ENCODE measurements around the gene NEK7. TPM values are rescaled to one million over a fixed set of nuclear protein-coding genes. Genes with fewer than 3 reads are reported as not detected.
"Not testable (repeated sequence)": the region's sequence is repeated elsewhere in the genome, so short reads cannot be mapped to it uniquely, and the experiment has no call there.

Gene NEK7
- 658 and 699 TPM in 2 replicates for total RNA-seq (2014; rRNA removed; shearing (Covaris generic))

DNA sequence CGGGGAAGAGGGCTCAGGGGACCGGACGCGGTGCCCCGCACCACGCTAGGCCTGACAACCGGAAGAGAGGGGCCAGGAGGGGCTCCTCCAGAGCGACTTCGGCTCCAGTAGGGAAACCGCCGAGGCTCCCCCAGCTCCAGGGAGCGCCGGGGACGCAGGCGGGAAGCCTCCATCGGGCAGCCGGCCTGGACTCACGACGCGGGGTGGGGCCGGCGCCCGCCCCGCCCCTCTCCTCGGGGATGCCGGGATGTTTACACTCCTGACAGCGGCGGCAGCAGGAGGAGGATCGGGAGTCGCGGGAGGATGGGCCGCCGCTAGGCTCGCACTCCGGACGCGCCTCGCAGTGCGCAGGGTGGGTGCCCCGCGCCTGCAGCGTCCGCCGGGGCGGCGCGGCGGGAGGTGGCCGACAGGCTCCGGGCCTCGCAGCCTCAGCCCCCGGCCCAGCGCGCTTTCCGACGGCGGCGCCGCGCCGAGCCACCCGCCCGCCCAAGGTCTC, at the start of gene NEK7:
Gene NEK7, plus strand, starts transcription at position 254 of the 496 bp plus-strand sequence. CDS start 75,583 bp downstream, outside the sequence.
- peak; percentile 77 for DNase-seq (ENCODE audit: low spot score)

DNA sequence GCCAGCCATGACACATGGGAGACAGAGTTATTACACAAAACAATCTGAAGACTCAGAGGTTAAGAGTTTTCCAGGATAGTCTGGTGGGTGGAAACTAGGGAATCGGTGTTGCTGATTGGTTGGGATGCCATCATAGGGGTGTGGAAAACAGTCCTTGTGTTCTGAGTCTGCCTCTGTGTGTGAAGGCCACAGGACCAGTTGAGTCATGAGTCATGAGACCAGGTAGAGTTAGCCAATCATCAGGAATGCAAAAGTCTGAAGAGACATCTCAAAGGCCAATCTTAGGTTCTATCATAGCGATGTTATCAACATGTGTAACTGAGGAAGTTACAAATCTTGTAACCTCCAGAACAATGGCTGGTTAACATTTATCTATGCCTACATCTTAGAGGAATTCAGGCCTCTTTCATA, 49.7 kb upstream of the NEK7 start:
- peak; percentile 63 for DNase-seq (ENCODE audit: low spot score)

DNA sequence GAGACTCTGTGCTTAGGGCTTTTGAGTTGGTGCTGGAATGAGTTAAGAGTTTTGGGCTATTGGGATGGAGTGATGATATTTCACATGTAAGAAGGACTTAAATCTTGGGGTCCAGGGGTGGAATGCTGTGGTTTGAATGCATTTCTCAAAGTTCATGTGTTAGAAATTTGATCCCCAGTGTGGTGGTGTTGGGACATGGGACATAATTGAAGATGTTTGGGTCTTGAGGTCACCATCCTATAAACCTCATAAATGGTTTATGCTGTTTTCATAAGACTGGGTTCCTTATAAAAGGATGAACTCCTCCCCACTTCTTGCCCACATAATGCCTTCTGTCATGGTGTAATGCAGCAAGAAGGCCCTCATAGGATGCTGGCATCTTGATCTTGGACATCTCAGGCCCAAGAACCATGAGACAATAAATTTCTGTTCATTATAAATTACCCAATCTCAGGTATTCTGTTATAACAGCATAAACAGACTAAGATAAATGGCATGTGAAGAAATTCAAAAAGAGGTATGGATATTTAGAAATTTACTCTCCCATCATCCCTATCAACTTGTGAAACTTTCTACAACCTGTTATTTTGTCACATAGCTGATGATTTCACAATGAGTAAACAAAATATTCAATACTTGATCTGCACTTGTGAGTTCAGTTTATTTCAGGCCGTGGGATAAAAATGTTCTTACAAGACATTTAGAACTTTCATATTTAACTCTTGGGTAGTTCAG, 48.0 kb upstream of the NEK7 start:
- DNase-seq (ENCODE audit: low spot score), result no peak

DNA sequence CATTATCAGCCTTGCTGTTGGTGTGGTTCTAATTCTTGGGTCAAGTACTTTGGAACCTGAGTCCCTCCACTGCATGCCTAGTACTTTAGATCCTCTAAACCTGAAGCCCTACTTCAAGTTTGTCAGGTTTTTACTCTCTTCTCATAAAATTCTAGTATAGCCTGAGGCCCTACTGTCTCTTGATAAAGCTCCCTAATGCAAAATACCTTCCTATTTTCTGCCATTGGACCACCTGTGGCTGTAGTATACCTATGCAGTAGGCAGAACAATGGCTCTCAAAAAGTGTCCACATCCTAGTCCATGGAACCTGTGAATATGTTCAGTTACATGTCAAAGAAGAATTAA, 47.5 kb upstream of the NEK7 start:
- DNase-seq (ENCODE audit: low spot score), result no peak

DNA sequence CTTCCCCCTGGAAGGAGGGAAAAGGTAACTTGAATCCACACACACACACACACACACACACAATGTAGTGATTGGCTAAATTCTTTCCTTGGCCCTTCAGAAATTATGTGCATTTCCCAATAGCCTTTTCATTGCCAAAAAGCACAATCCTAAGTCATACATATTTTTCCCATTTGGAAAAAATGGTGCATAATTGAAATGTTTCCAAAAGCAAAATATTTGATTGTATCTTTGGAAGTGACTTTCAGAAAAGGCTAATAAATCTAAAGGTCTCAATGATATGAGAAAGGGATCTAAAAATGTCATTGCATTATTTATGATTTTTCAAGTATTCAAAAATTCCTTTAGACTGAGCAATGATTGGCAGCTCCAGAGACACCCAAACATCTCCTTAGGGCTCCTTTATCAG, 43.5 kb upstream of the NEK7 start:
- DNase-seq (ENCODE audit: low spot score), result no peak

DNA sequence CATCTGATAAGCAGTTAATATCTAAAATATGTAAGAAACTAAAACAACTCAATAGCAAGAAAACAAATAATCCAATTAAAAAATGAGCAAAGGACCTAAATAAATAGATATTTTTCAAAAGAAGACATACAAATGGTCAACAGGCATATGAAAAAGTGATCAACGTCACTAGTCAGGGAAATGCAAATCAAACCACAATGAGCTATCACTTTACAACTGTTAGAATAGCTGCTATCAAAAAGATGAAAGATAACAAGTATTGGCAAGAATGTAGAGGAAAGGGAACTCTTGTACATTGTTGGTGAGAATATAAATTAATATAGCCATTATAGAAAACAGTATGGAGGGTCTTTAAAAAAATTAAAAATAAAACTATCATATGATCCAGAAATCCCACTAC, 40.7 kb upstream of the NEK7 start:
- no peak for DNase-seq (ENCODE audit: low spot score)

DNA sequence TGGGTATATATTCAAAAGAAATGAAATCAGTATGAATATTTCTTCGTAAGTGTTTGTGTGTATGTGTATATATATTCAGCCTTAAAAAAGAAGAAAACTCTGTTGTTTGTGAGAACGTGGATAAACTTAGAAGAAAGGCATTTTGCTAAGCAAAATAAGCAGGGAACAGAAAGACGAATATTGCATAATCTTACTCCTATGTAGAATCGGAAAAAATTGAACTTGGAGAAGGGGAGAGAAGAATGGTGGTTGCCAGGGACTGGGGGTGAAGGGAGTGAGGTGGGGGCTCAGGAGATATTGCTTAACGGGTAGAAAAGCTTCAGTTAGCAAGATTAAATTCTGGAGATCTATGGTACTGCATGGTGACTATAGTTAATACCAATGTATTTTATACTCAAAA, 40.3 kb upstream of the NEK7 start:
- DNase-seq (ENCODE audit: low spot score), result no peak

DNA sequence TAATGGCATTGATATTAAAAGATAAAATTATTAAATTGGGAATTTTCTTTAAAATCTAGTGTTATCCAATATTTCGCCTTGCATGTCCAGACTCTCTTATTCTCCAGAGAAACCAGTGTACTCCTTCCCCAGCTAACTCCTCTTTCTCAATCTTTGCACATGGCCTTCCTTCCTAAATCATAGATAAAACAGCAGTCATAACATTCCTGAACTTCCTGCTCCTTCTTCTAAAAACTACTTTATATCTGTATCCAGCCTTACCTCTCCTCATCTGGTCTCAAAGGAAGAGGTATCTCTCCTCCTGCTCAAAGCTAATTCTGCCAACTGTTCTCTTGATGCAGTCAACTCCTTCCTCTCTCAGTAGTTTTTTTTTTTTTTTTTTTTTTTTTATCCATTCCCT, 39.5 kb upstream of the NEK7 start:
- DNase-seq (ENCODE audit: low spot score), result no peak

DNA sequence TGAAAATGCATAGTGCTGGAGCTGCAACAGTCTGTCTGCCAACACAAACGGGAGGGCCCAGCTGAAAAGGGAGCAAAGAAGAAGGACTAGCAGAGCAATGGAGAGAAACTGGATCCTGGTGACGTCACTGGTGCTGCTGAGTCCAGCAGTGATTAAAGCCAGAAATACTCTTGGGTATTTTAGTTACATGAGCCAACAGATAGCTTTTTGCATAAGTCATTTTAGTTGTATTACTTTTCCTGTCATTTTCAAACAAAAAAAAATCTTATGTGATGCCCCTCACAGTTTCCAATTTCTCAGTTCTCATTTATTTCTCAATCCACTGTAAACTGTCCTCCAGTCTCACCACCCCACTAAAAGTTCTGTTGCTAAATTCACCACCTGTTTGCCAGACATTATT, 38.7 kb upstream of the NEK7 start:
- DNase-seq (ENCODE audit: low spot score), result peak; percentile 68

DNA sequence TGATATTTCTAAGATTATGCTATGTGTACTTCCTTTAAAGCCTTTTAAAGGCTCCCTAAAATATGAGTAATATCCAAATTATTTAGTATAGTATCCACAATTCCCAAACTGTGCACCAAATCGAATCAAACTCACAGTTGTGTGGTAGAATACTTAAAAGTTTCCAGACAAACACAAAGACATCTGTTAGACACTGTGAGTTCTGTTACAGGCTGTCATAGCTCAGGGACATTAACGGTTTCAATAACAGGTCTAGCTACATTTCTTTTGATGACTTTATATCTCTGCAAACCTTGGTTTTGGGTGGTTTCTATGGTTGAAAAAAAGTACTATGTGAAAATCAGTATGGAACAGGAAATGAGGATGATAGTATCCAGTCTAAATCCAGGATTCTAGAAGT, 36.9 kb upstream of the NEK7 start:
- DNase-seq (ENCODE audit: low spot score), result no peak

DNA sequence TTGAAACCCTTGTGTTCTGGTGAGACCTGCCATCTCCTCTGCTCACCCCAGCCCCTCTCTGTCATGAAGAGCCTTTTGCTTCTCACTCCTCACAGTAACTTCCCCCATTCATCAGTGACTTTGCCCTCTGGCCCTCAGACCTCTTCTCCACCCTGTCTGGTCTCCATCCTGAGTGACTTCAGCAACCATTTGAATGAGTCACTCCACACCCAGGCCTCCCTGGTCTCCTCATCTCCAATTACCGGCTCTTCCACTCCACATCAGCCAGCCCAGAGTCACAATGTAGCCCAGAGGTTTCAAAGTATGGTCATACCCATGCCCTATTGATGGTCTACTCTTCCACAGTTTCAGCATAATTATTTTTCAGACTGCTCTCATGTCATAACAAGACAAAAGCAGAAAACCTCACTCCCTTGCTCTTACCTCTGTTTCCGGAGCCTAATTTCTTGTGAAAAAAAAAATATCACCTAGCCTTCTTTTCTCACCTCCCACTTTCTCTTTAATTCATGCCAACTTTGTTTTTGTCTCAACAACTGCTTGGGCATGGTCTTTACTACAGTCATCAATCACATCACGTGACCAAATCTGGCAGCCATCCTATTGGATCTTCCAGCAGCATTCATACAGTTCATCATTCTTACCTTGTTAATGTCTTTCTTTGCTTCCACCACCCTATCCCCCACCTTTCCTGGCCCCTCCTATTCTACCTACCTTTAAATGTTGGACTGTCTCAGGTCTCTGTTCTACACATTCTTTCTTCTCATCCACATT, 35.6 kb upstream of the NEK7 start:
- DNase-seq (ENCODE audit: low spot score), result peak; percentile 89

DNA sequence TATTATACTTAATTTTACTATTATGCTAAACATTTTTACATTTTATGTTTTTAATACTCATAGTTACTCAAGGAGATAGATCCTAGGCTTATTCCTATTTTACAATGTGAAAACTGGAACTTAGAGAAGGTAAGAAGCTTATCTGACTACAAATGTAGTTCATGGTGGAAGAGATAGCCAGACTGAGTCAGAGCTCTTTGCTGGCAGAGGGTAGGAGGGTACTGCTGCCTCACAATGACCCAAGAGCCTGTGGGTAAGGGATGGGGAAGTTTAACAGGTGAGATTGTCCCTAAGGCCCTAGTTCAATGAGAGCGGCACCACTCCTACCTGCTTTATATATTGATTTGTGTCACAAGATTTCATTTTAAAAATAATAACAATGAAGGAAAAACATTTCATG, 34.1 kb upstream of the NEK7 start:
- no peak for DNase-seq (ENCODE audit: low spot score)

DNA sequence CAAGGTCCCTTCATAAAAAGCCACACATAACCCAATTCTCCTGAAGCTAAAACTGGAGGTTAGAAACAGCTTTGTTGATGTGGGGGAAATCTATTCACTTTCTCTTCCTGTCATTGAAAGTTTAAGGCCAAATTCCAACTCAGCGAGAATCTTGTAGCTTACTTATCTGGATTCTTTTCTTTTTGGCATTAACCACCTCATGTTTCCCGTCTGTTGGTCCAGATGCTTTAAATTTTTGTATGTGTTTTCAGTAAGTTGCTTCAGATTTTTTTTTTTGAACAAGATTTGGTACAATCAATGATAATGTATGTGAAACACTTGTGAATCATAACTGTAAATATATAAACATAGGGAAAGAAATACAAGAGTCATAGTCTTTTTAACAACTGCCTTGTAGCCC, 33.7 kb upstream of the NEK7 start:
- DNase-seq (ENCODE audit: low spot score), result no peak

DNA sequence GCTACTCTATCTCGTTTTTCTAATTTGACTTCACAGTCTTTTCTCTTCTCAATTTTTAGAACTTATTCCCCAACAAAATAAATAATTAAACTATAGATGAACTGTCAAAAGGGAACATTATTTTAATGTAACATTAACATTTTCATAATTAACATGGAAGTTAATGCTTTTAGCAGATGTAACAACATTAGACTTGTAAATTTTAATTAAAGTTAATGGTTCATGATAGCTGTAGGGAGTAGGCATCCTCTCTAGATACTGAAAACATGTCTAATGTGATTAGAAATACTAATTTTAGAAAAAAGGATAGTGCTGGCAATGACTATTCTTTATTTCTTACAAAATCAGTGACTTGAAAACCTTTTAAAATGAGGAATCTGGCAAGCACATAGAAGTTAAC, 32.1 kb upstream of the NEK7 start:
- no peak for DNase-seq (ENCODE audit: low spot score)

DNA sequence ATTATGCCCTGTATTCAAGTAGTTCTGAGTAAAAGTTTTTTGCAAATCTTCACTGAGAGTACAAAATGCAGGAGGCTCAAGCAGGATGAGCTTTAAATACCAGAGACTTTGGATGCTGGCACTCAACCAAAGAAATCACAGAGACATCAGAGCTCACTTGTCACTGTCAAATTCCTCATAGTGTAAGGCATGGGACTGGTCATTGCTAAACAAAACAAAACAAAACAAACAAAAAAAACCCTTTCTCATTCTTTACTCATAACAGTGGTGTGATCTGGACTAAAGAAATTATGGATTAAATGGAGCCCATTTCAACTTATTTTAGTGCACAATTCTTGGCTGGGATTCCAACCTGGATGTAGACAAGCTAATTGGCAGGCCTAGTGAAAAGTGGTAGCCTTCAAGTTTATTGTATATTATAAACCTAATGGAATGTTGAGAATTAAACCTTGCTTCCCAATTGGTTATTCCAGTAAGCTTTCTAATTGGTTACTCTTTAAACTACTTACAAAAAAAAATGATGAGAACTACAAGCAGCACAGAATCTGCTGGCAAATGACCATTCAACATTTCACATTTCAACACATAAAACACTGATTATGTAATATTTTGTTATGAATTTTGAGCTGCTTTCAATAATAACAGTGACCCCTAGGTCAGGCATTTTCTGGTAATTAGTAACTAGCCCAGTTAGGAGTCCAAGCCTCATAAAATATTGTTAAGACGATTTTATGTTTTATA, 30.6 kb upstream of the NEK7 start:
- DNase-seq (ENCODE audit: low spot score), result peak; percentile 84

DNA sequence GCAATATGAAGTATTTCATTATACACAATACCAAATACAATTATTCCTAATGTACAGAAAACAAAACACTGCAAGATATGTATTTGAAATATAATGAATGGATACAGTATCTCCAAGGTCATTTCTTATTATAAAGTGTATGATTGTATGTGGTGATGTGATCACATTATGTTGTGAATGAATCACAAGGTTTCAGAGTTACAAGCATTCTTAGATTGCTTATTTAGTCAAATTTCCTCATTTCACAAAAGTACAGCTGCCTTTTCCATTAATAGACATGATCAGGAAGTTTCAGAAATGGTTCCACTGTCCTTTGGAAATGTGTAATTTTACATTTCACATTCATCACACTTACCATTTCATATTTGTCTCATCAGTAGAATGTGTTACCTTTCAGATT, 28.3 kb upstream of the NEK7 start:
- DNase-seq (ENCODE audit: low spot score), result no peak

DNA sequence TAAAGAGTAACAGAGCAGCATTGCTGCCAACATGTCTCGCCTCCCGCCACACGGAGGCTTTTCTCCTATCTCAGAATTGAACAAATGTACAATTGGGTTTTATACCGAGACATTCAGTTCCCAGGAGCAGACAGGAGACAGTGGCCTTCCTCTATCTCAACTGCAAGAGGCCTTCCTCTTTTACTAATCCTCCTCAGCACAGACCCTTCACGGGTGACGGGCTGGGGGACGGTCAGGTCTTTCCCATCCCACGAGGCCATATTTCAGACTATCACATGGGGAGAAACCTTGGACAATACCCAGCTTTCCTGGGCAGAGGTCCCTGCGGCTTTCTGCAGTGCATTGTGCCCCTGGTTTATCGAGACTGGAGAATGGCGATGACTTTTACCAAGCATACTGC, 26.7 kb upstream of the NEK7 start:
- not testable (repeated sequence) for DNase-seq (ENCODE audit: low spot score)

DNA sequence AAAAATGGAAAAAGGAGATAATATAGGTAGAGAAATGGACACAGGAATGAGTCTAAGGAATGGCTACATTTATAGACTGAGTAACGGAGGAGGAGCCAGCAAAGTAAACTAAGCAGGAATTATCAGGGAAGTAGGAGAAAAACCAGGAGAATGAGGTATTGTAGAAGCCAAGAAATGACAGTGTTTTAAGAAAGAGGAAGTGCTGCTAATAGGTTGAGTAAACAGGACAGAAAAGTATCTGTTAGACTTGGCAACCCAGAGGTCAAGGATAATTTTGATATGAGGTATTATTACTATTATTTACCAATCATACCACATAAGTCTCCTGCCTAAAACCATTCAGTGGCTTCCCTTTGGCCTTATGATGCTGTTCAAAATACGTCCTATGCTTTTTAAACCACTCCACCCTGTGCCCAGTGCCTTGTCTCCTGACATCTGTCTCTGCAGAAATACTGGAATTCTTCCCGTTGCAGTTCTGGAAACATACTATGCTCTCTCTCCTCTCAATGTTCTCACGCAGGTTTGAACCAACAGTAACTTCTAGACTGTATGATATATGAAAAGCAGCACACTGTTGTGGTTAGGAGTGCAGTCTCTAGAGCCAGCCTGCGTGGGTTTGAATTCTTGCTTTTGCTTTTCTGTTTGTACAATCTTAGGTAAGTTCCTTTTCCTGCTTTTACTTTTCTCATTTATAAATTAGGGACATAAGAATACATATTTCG, 24.6 kb upstream of the NEK7 start:
- no peak for DNase-seq (ENCODE audit: low spot score)

DNA sequence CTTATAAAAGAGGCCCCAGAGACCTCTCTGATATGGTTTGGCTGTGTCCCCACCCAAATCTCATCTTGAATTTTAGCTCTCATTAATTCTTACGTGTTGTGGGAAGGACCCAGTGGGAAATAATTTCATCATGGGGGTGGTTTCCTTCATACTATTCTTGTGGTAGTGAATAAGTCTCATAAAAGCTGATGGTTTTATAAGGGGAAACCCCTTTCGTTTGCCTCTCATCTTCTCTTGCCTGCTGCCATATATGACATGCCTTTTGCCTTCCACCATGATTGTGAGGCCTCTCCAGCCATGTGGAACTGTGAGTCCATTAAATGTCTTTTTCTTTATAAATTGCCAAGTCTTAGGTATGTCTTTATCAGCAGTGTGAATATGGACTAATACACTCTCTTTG, 22.5 kb upstream of the NEK7 start:
- DNase-seq (ENCODE audit: low spot score), result no peak

DNA sequence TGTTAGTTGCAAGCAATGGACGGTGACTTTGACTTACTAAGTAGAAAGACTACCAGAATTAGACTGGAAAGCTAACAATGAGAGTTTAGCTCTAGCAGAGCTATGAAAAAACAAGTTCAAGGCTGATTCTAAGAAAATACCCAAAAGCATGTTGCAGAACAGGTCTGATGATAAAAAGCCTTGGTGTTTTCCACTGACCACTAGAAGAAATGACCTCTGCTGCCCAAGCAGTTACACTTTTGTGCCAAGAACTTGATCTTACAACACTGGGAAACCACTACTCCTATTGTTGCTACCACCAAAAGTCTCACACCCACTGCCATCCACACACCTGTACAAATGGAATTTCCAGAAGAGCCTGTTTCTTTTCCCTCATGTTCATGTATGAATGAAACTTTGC, 21.4 kb upstream of the NEK7 start:
- no peak for DNase-seq (ENCODE audit: low spot score)

DNA sequence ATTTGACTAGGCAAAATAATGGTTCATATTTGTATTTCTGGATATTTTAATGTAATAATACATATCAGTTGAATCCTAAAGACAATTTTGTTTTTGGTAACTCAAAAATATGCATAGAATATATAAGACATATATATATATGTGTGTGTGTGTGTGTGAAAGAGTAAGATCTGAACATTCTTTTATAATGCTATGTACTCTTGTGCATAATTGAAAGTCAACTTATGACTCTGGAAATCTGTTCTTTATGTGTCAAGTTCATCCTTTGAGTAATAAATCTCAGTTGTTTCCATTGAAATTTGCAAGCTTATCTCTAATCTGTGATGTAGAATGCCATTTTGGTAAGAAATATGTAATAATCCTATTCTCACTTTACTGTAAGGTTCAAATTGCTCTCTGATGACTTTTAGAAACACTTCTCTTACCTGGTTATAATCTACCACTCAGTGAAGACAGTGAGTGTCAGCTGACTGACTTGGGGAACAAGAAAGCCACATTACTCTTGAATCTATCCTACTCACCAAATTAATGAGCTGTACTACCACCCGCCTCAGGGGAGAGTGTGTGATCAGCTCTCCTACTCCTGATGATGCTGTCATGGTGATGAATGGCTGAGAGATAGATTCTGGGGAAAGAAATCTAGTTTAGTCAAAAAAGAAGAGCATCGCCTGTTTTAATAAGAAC, 15.0 kb upstream of the NEK7 start:
- DNase-seq (ENCODE audit: low spot score), result no peak

All from A172 (cell line).